ENCODE measurements around the gene FBLN2. TPM values are rescaled to one million over a fixed set of nuclear protein-coding genes. Genes with fewer than 3 reads are reported as not detected.

FBLN2 gene
- total and polyA plus RNA-seq, 2 of the 4 experiments (the other 2 are of a cell fraction) = 11.8 to 60.8 TPM

GRCh38 chr3:13532085-13532484 is 16.8 kb upstream of the FBLN2 start:
- no TSS peak for BruUV-seq (replicated peaks)
- DNase-seq = no peak

More at GRCh38 chr3:13532085-13532484, 16.8 kb upstream of the FBLN2 start:
- Histone ChIP-seq H4K20me1 (ENCODE audit: insufficient read depth, low read length) (no peaks in the 10 kb centered on the region), H2AFZ (replicated peaks; ENCODE audit: low read length, poor library complexity) (no peak overlapping the region), H3K27ac (ENCODE audit: insufficient read depth, low read length) (no peak overlapping the region), H3K14ac (replicated peaks; ENCODE audit: low read depth, low read length) (no peak overlapping the region), H3K4me1 (ENCODE audit: control insufficient read depth, insufficient read depth, low read length) (peaks cover 6% of the 10 kb centered on the region), H3K18ac (ENCODE audit: low read depth, low read length) (no peak overlapping the region), H2BK5ac (ENCODE audit: low read depth, low read length, poor library complexity, severe bottlenecking) (no peak overlapping the region), H2AK9ac (replicated peaks; ENCODE audit: low read depth, low read length, poor library complexity) (no peak overlapping the region), H3K79me1 (ENCODE audit: low read depth in 1 of 2, low read length in 2 of 2) (no peaks in the 10 kb centered on the region), H3K9me1 (ENCODE audit: insufficient read depth, low read length) (peaks cover 3% of the 10 kb centered on the region; the same call in 1 of the 2 replicates), H2BK15ac (ENCODE audit: low read depth, low read length) (no peak overlapping the region), H3K9me3 (ENCODE audit: control insufficient read depth, insufficient read depth, low read length) (no peaks in the 10 kb centered on the region), H3K4ac (ENCODE audit: low read depth, low read length) (no peak overlapping the region), H3K4me3 (ENCODE audit: insufficient read depth, low read depth, low read length) (no peak overlapping the region), H3K56ac (ENCODE audit: extremely low read depth, insufficient read depth, low read length) (no peak overlapping the region), H3K36me3 (ENCODE audit: control insufficient read depth, insufficient read depth, low read length) (no peaks in the 10 kb centered on the region), H3K27me3 (ENCODE audit: control insufficient read depth, insufficient read depth, low read length) (no peaks in the 10 kb centered on the region; the same call in 1 of the 2 replicates), H3K23ac (ENCODE audit: low read depth, low read length) (no peak overlapping the region), H4K91ac (ENCODE audit: insufficient read depth, low read depth, low read length) (no peak overlapping the region), H2BK20ac (ENCODE audit: low read depth, low read length) (no peak overlapping the region), H4K5ac (ENCODE audit: low read depth, low read length) (no peak overlapping the region), H3K4me2 (ENCODE audit: low read depth, low read length) (no peak overlapping the region), H2BK120ac (ENCODE audit: low read depth, low read length) (no peak overlapping the region), H3K9ac (ENCODE audit: low read depth, low read length) (no peak overlapping the region), H4K8ac (ENCODE audit: low read depth in 2 of 2, low read length in 2 of 2) (no peak overlapping the region), H2AK5ac (ENCODE audit: low read depth, low read length) (no peak overlapping the region)
- dilution Hi-C loops (cut with HindIII; ENCODE audit: low sequenced_read_pairs, unreplicated experiment) = no loop called here
- TF ChIP-seq SMC3 (IDR thresholded peaks at IDR 0.05; ENCODE audit: low read depth, low read length) = no peak
- TF ChIP-seq CEBPB (IDR thresholded peaks at IDR 0.05; ENCODE audit: low read depth, low read length) = 0 out of 2 replicates have a peak, but pooled peaks have one; percentile 6
- ATAC-seq (ENCODE audit: low read depth) = no peak; the same call in 1 of the 2 replicates
- CTCF ChIA-PET = no interaction called here
- in situ Hi-C loops (cut with MboI; ENCODE audit: low sequenced_read_pairs) = no loop called here
- intact Hi-C loops (cut with micrococcal nuclease) = no loop called here
- no CpG with 5 or more reads among the region's 9 CpGs for WGBS, 2 experiments (ENCODE audit: extremely low coverage in 2 of 2, insufficient read length in 1 of 2)
- POLR2A ChIA-PET (ENCODE audit: unreplicated experiment) = no interaction called here

Measured in IMR-90 (cell line).